WTC11 (cell line): ENCODE data around the gene GSN. TPM values are rescaled to one million over a fixed set of nuclear protein-coding genes. Genes with fewer than 3 reads are reported as not detected.

ENCODE experiments used
- ATAC-seq: fragments of 200-7000 bp; cut with Tn5 transposase; 2 replicates; pipeline ENCODE4 v1.10.0; 2021; ENCODE audit warnings: mild to moderate bottlenecking, moderate library complexity
- CTCF ChIA-PET: fragments of 300-600 bp; sonication (Branson Sonifier 250); formaldehyde crosslinking; loops from one replicate; lab custom pipeline; 2021; ENCODE audit warnings: antibody characterized with exemption; lab: Charles Lee
- POLR2A ChIA-PET: fragments of 350-600 bp; sonication (Branson Sonifier 250); formaldehyde crosslinking; loops from one replicate; lab custom pipeline; 2021; ENCODE audit warnings: antibody characterized with exemption; lab: Charles Lee
- DNase-seq: peaks from one replicate; pipeline ENCODE4 v3.0.0; 2021; ENCODE audit warnings: low spot score
- H3K27ac Mint-ChIP-seq: 2 replicates; pipeline ENCODE4 v1.8.0; 2021; ENCODE audit warnings: mixed read lengths
- H3K27me3 Mint-ChIP-seq: 2 replicates; pipeline ENCODE4 v1.8.0; 2021; ENCODE audit warnings: low read depth, mild to moderate bottlenecking, moderate library complexity, mixed read lengths
- H3K36me3 Mint-ChIP-seq: 2 replicates; pipeline ENCODE4 v1.8.0; 2021; ENCODE audit warnings: mixed read lengths
- H3K4me1 Mint-ChIP-seq: 2 replicates; pipeline ENCODE4 v1.8.0; 2022; ENCODE audit warnings: mixed read lengths
- H3K4me3 Mint-ChIP-seq: 2 replicates; pipeline ENCODE4 v1.8.0; 2021; ENCODE audit warnings: mild to moderate bottlenecking, moderate library complexity, mixed read lengths
- H3K9me3 Mint-ChIP-seq: 2 replicates; pipeline ENCODE4 v1.8.0; 2021; ENCODE audit warnings: mixed read lengths
- ARID4B ChIP-seq: sonication (generic); formaldehyde crosslinking; IDR thresholded peaks from 2 replicates; pipeline ENCODE4 v1.8.0; 2023; ENCODE audit warnings: missing genetic modification reagents, mild to moderate bottlenecking, borderline replicate concordance
- ATF6 ChIP-seq: sonication (generic); formaldehyde crosslinking; IDR thresholded peaks from 2 replicates; pipeline ENCODE4 v1.8.1; 2023; ENCODE audit warnings: mild to moderate bottlenecking, missing genetic modification reagents
- FOXK1 ChIP-seq: sonication (generic); formaldehyde crosslinking; IDR thresholded peaks from 2 replicates; pipeline ENCODE4 v1.8.0; 2022; ENCODE audit warnings: mild to moderate bottlenecking, moderate library complexity, missing genetic modification reagents
- FOXP1 ChIP-seq: sonication (generic); formaldehyde crosslinking; IDR thresholded peaks from 2 replicates; pipeline ENCODE4 v1.8.0; 2022; ENCODE audit warnings: missing genetic modification reagents, mild to moderate bottlenecking, moderate library complexity, borderline replicate concordance
- HMGXB4 ChIP-seq: sonication (generic); formaldehyde crosslinking; IDR thresholded peaks from 2 replicates; pipeline ENCODE4 v1.8.1; 2023; ENCODE audit warnings: mild to moderate bottlenecking, moderate library complexity, missing genetic modification reagents
- IRF2 ChIP-seq: sonication (generic); formaldehyde crosslinking; IDR thresholded peaks from 2 replicates; pipeline ENCODE4 v1.8.0; 2022; ENCODE audit warnings: low read depth, missing genetic modification reagents, borderline replicate concordance
- JAZF1 ChIP-seq: fragments of 250-450 bp; sonication (Bioruptor Pico); IDR thresholded peaks from 2 replicates; pipeline ENCODE4 v1.9.0; 2021; ENCODE audit warnings: moderate library complexity, mild to moderate bottlenecking, inconsistent platforms
- MLX ChIP-seq: sonication (generic); formaldehyde crosslinking; IDR thresholded peaks from 2 replicates; pipeline ENCODE4 v1.8.1; 2023; ENCODE audit warnings: mild to moderate bottlenecking, missing genetic modification reagents, moderate library complexity
- NFYB ChIP-seq: sonication (generic); formaldehyde crosslinking; conservative IDR thresholded peaks from 2 replicates; pipeline ENCODE4 v1.8.0; 2022; ENCODE audit warnings: low read depth, missing genetic modification reagents
- OVOL2 ChIP-seq: fragments of 250-450 bp; sonication (Bioruptor Pico); IDR thresholded peaks from 2 replicates; pipeline ENCODE4 v1.9.0; 2021; ENCODE audit warnings: mild to moderate bottlenecking, borderline replicate concordance
- PRRX2 ChIP-seq: fragments of 250-450 bp; sonication (Bioruptor Pico); IDR thresholded peaks from 2 replicates; pipeline ENCODE4 v1.8.0; 2021; ENCODE audit warnings: mild to moderate bottlenecking
- TCF7 ChIP-seq: sonication (generic); formaldehyde crosslinking; IDR thresholded peaks from 2 replicates; pipeline ENCODE4 v1.8.0; 2022; ENCODE audit warnings: mild to moderate bottlenecking, low read depth, missing genetic modification reagents, moderate library complexity
- ZMAT4 ChIP-seq: fragments of 250-450 bp; sonication (Bioruptor Pico); IDR thresholded peaks from 2 replicates; pipeline ENCODE4 v1.9.0; 2021; ENCODE audit warnings: mild to moderate bottlenecking
- ZNF263 ChIP-seq: sonication (generic); formaldehyde crosslinking; IDR thresholded peaks from 2 replicates; pipeline ENCODE4 v1.8.1; 2022; ENCODE audit warnings: low read depth, mild to moderate bottlenecking, moderate library complexity, missing genetic modification reagents
- ZNF532 ChIP-seq: fragments of 250-450 bp; sonication (Bioruptor Pico); IDR thresholded peaks from 2 replicates; pipeline ENCODE4 v1.9.0; 2021; ENCODE audit warnings: mild to moderate bottlenecking, borderline replicate concordance
- ZSCAN18 ChIP-seq: fragments of 250-450 bp; sonication (Bioruptor Pico); IDR thresholded peaks from 2 replicates; pipeline ENCODE4 v2.1.2; 2022; ENCODE audit warnings: mild to moderate bottlenecking, moderate library complexity
- total RNA-seq: library from RNA; stranded (reverse); gene quantifications from 3 replicates; pipeline ENCODE4 v1.2.3, GENCODE V29; 2021

The GSN gene
- total RNA-seq, 1 experiment from 2014 or later: 47.0 TPM

- TF ChIP-seq MLX: no peak
- no peak for TF ChIP-seq ARID4B (CRISPR knock-in tag)
- TF ChIP-seq TCF7 (CRISPR knock-in tag): no peak
- no peak for TF ChIP-seq FOXP1 (CRISPR knock-in tag)
- no peak for TF ChIP-seq ZNF263 (CRISPR knock-in tag)
- no peak for TF ChIP-seq IRF2 (CRISPR knock-in tag)
- TF ChIP-seq, all 79 proteins: peak for 0
Observed at GRCh38 chr9:121350993-121351561, 83.1 kb downstream of the GSN start (continued).

- POLR2A ChIA-PET: no interaction called here
- H3K4me3 Mint-ChIP-seq: no peak overlapping the region
- H3K9me3 Mint-ChIP-seq: no peaks in the 10 kb centered on the region
- no peak for TF ChIP-seq ATF6 (CRISPR knock-in tag)
- no peak for TF ChIP-seq HMGXB4 (CRISPR knock-in tag)
- TF ChIP-seq ZMAT4 (CRISPR knock-in tag): no peak
- TF ChIP-seq ZNF532 (CRISPR knock-in tag): no peak
- TF ChIP-seq JAZF1 (CRISPR knock-in tag): no peak
- TF ChIP-seq NFYB (CRISPR knock-in tag): no peak
- TF ChIP-seq PRRX2: no peak
- no peak for TF ChIP-seq OVOL2 (CRISPR knock-in tag)
- TF ChIP-seq FOXK1 (CRISPR knock-in tag): no peak
- no peak for TF ChIP-seq ZSCAN18 (CRISPR knock-in tag)
- CTCF ChIA-PET: interaction anchor here (0.6 to 1.8 kb wide), 2 partner anchors 33 to 285 kb away, joined by 3 to 11 read pairs; no protein-coding TSS in a partner anchor
- no peaks in the 10 kb centered on the region for H3K27me3 Mint-ChIP-seq
- H3K27ac Mint-ChIP-seq: peak overlapping the region; percentile 14; the same call in 1 of the 2 replicates
- peak; percentile 41; the same call in 1 of the 2 replicates for ATAC-seq
- no peak for DNase-seq
- peaks cover 9% of the 10 kb centered on the region for H3K36me3 Mint-ChIP-seq
- peaks cover 13% of the 10 kb centered on the region for H3K4me1 Mint-ChIP-seq
Observed at GRCh38 chr9:121353241-121354061, 85.5 kb downstream of the GSN start.
